Measurements from ENCODE around the gene TLCD4.

GRCh38 chr1:95089650-95090287 lies 27.4 kb upstream of the TLCD4 start:
- TF ChIP-seq CTCF (IDR thresholded peaks at IDR 0.05) (no peak), POLR2A (IDR thresholded peaks at IDR 0.05; ENCODE audit: low read depth) (no peak)
